ENCODE results near the gene GYPC.

Gene GYPC

GRCh38 chr2:126649101-126649500, 6.9 kb upstream of the GYPC start:
- no peak for DNase-seq (ENCODE audit: low read depth in 3 of 3, low spot score in 1 of 3)

- no peak for DNase-seq (ENCODE audit: low read depth in 3 of 3, low spot score in 1 of 3)
Observed at GRCh38 chr2:126650994-126651393, 5.0 kb upstream of the GYPC start.

GRCh38 chr2:126652323-126652891, 3.6 kb upstream of the GYPC start:
- DNase-seq (ENCODE audit: low read depth in 3 of 3, low spot score in 1 of 3) = no peak

GRCh38 chr2:126653109-126653508, 2.8 kb upstream of the GYPC start:
- no peak for DNase-seq (ENCODE audit: low read depth in 3 of 3, low spot score in 1 of 3)

- DNase-seq (ENCODE audit: low read depth in 3 of 3, low spot score in 1 of 3) = no peak
Observed at GRCh38 chr2:126653761-126654160, 2.2 kb upstream of the GYPC start.

- no peak for DNase-seq (ENCODE audit: low read depth in 3 of 3, low spot score in 1 of 3)
Observed at GRCh38 chr2:126655051-126655450, 907 bp upstream of the GYPC start.

GRCh38 chr2:126656431-126657147, 631 bp downstream of the GYPC start:
- peak in 1 of 3 donors; percentile 41 for DNase-seq (ENCODE audit: low read depth in 3 of 3, low spot score in 1 of 3)

GRCh38 chr2:126657148-126657635, 1.2 kb downstream of the GYPC start:
- DNase-seq (ENCODE audit: low read depth in 3 of 3, low spot score in 1 of 3) = peak in 1 of 3 donors; percentile 21

- DNase-seq (ENCODE audit: low read depth in 3 of 3, low spot score in 1 of 3) = peak in 2 of 3 donors; percentile 24 to 33
Observed at GRCh38 chr2:126657636-126658318, 1.8 kb downstream of the GYPC start.

GRCh38 chr2:126658319-126658904, 2.5 kb downstream of the GYPC start:
- DNase-seq (ENCODE audit: low read depth in 3 of 3, low spot score in 1 of 3) = no peak

- peak in 1 of 3 donors; percentile 20 for DNase-seq (ENCODE audit: low read depth in 3 of 3, low spot score in 1 of 3)
Observed at GRCh38 chr2:126658905-126659561, 3.1 kb downstream of the GYPC start.

GRCh38 chr2:126659562-126660467, 3.9 kb downstream of the GYPC start:
- no peak for DNase-seq (ENCODE audit: low read depth in 3 of 3, low spot score in 1 of 3)

GRCh38 chr2:126660971-126661370, 5.0 kb downstream of the GYPC start:
- no peak for DNase-seq (ENCODE audit: low read depth in 3 of 3, low spot score in 1 of 3)

- DNase-seq (ENCODE audit: low read depth in 3 of 3, low spot score in 1 of 3) = no peak
Observed at GRCh38 chr2:126661702-126662500, 5.9 kb downstream of the GYPC start.

GRCh38 chr2:126662621-126663020, 6.7 kb downstream of the GYPC start:
- DNase-seq (ENCODE audit: low read depth in 3 of 3, low spot score in 1 of 3) = no peak

GRCh38 chr2:126663184-126663963, 7.4 kb downstream of the GYPC start:
- DNase-seq (ENCODE audit: low read depth in 3 of 3, low spot score in 1 of 3) = no peak

- DNase-seq (ENCODE audit: low read depth in 3 of 3, low spot score in 1 of 3) = no peak
Observed at GRCh38 chr2:126664234-126664633, 8.3 kb downstream of the GYPC start.

- no peak for DNase-seq (ENCODE audit: low read depth in 3 of 3, low spot score in 1 of 3)
Observed at GRCh38 chr2:126664639-126665038, 8.7 kb downstream of the GYPC start.

- no peak for DNase-seq (ENCODE audit: low read depth in 3 of 3, low spot score in 1 of 3)
Observed at GRCh38 chr2:126665483-126665882, 9.5 kb downstream of the GYPC start.
